WTC11 (cell line): Measurements from ENCODE around the gene F10. TPM values are rescaled to one million over a fixed set of nuclear protein-coding genes. Genes with fewer than 3 reads are reported as not detected.

ENCODE experiments used
- ATAC-seq: fragments of 200-7000 bp; cut with Tn5 transposase; 2 replicates; pipeline ENCODE4 v1.10.0; 2021; ENCODE audit warnings: mild to moderate bottlenecking, moderate library complexity
- CTCF ChIA-PET: fragments of 300-600 bp; sonication (Branson Sonifier 250); formaldehyde crosslinking; loops from one replicate; lab custom pipeline; 2021; ENCODE audit warnings: antibody characterized with exemption; lab: Charles Lee
- POLR2A ChIA-PET: fragments of 350-600 bp; sonication (Branson Sonifier 250); formaldehyde crosslinking; loops from one replicate; lab custom pipeline; 2021; ENCODE audit warnings: antibody characterized with exemption; lab: Charles Lee
- DNase-seq: peaks from one replicate; pipeline ENCODE4 v3.0.0; 2021; ENCODE audit warnings: low spot score
- H3K27ac Mint-ChIP-seq: 2 replicates; pipeline ENCODE4 v1.8.0; 2021; ENCODE audit warnings: mixed read lengths
- H3K27me3 Mint-ChIP-seq: 2 replicates; pipeline ENCODE4 v1.8.0; 2021; ENCODE audit warnings: low read depth, mild to moderate bottlenecking, moderate library complexity, mixed read lengths
- H3K36me3 Mint-ChIP-seq: 2 replicates; pipeline ENCODE4 v1.8.0; 2021; ENCODE audit warnings: mixed read lengths
- H3K4me1 Mint-ChIP-seq: 2 replicates; pipeline ENCODE4 v1.8.0; 2022; ENCODE audit warnings: mixed read lengths
- H3K4me3 Mint-ChIP-seq: 2 replicates; pipeline ENCODE4 v1.8.0; 2021; ENCODE audit warnings: mild to moderate bottlenecking, moderate library complexity, mixed read lengths
- H3K9me3 Mint-ChIP-seq: 2 replicates; pipeline ENCODE4 v1.8.0; 2021; ENCODE audit warnings: mixed read lengths
- ATF1 ChIP-seq: sonication (generic); formaldehyde crosslinking; IDR thresholded peaks from 2 replicates; pipeline ENCODE4 v1.8.1; 2023; ENCODE audit warnings: mild to moderate bottlenecking, moderate library complexity, missing genetic modification reagents
- ATF6 ChIP-seq: sonication (generic); formaldehyde crosslinking; IDR thresholded peaks from 2 replicates; pipeline ENCODE4 v1.8.1; 2023; ENCODE audit warnings: mild to moderate bottlenecking, missing genetic modification reagents
- E2F4 ChIP-seq: sonication (generic); formaldehyde crosslinking; IDR thresholded peaks from 2 replicates; pipeline ENCODE4 v1.8.1; 2022; ENCODE audit warnings: low read depth, mild to moderate bottlenecking, moderate library complexity, missing genetic modification reagents, borderline replicate concordance
- FOXK1 ChIP-seq: sonication (generic); formaldehyde crosslinking; IDR thresholded peaks from 2 replicates; pipeline ENCODE4 v1.8.0; 2022; ENCODE audit warnings: mild to moderate bottlenecking, moderate library complexity, missing genetic modification reagents
- FOXP4 ChIP-seq: sonication (generic); formaldehyde crosslinking; IDR thresholded peaks from 2 replicates; pipeline ENCODE4 v1.8.0; 2022; ENCODE audit warnings: mild to moderate bottlenecking, missing genetic modification reagents
- HMGA2 ChIP-seq: fragments of 250-450 bp; sonication (Bioruptor Pico); IDR thresholded peaks from 2 replicates; pipeline ENCODE4 v1.4.0; 2021; ENCODE audit warnings: mild to moderate bottlenecking, moderate library complexity
- NFATC4 ChIP-seq: fragments of 250-450 bp; sonication (Bioruptor Pico); IDR thresholded peaks from 2 replicates; pipeline ENCODE4 v1.9.0; 2021; ENCODE audit warnings: mild to moderate bottlenecking
- RELA ChIP-seq: sonication (generic); formaldehyde crosslinking; IDR thresholded peaks from 2 replicates; pipeline ENCODE4 v1.8.1; 2022; ENCODE audit warnings: missing genetic modification reagents, mild to moderate bottlenecking, borderline replicate concordance
- SP1 ChIP-seq: sonication (generic); formaldehyde crosslinking; conservative IDR thresholded peaks from 2 replicates; pipeline ENCODE4 v1.8.1; 2022; ENCODE audit warnings: missing genetic modification reagents
- TEAD4 ChIP-seq: sonication (generic); formaldehyde crosslinking; IDR thresholded peaks from 2 replicates; pipeline ENCODE4 v1.8.0; 2022; ENCODE audit warnings: mild to moderate bottlenecking, missing genetic modification reagents
- TP53 ChIP-seq: sonication (generic); formaldehyde crosslinking; IDR thresholded peaks from 2 replicates; pipeline ENCODE4 v1.8.1; 2023; ENCODE audit warnings: mild to moderate bottlenecking, missing genetic modification reagents
- USF2 ChIP-seq: sonication (generic); formaldehyde crosslinking; IDR thresholded peaks from 2 replicates; pipeline ENCODE4 v1.8.1; 2023; ENCODE audit warnings: mild to moderate bottlenecking, missing genetic modification reagents, moderate library complexity
- ZNF425 ChIP-seq: fragments of 250-450 bp; sonication (Bioruptor Pico); conservative IDR thresholded peaks from 2 replicates; pipeline ENCODE4 v1.9.0; 2021; ENCODE audit warnings: mild to moderate bottlenecking
- total RNA-seq: library from RNA; stranded (reverse); gene quantifications from 3 replicates; pipeline ENCODE4 v1.2.3, GENCODE V29; 2021

F10 gene
- total RNA-seq, 1 experiment from 2014 or later = 0.87 TPM

GRCh38 chr13:113094410-113094800 is 28.2 kb upstream of the F10 start:
- DNase-seq (no peak), ATAC-seq (no peak)
- TF ChIP-seq RELA (no peak), ATF6 (CRISPR knock-in tag) (no peak), SP1 (CRISPR knock-in tag) (no peak), FOXK1 (no peak), NFATC4 (CRISPR knock-in tag) (no peak), FOXP4 (CRISPR knock-in tag) (no peak), USF2 (CRISPR knock-in tag) (no peak), ATF1 (CRISPR knock-in tag) (no peak), TP53 (CRISPR knock-in tag) (no peak), HMGA2 (CRISPR knock-in tag) (no peak), E2F4 (CRISPR knock-in tag) (no peak)
- Mint-ChIP-seq H3K27ac (no peak overlapping the region), H3K36me3 (no peaks in the 10 kb centered on the region), H3K4me3 (no peak overlapping the region), H3K4me1 (peaks cover 17% of the 10 kb centered on the region), H3K9me3 (no peaks in the 10 kb centered on the region), H3K27me3 (no peaks in the 10 kb centered on the region)
- CTCF ChIA-PET = interaction anchor here (0.7 to 1.6 kb wide), 4 partner anchors 8 to 162 kb away, joined by 3 read pairs; no protein-coding TSS in a partner anchor
- POLR2A ChIA-PET = no interaction called here

- POLR2A ChIA-PET = no interaction called here
- no peaks in the 10 kb centered on the region for H3K36me3 Mint-ChIP-seq
- peak overlapping the region; percentile 53; the same call in 1 of the 2 replicates for H3K27ac Mint-ChIP-seq
These were observed 27.2 kb upstream of the F10 start for GRCh38 chr13:113095146-113096051.

More at GRCh38 chr13:113095146-113096051, 27.2 kb upstream of the F10 start:
- peaks cover 10% of the 10 kb centered on the region for H3K4me1 Mint-ChIP-seq
- H3K27me3 Mint-ChIP-seq = no peaks in the 10 kb centered on the region
- no peaks in the 10 kb centered on the region for H3K9me3 Mint-ChIP-seq
- no peak overlapping the region for H3K4me3 Mint-ChIP-seq
- no peak for TF ChIP-seq ZNF425 (CRISPR knock-in tag)
- TF ChIP-seq TEAD4 (CRISPR knock-in tag) = no peak
- no peak for TF ChIP-seq NFATC4 (CRISPR knock-in tag)
- ATAC-seq = no peak
- CTCF ChIA-PET = interaction anchor here (1.6 to 2.7 kb wide), 2 partner anchors 9 to 66 kb away, joined by 3 to 10 read pairs; no protein-coding TSS in a partner anchor
- no peak for DNase-seq
